Measurements from ENCODE around the gene ARPC2.

- TF ChIP-seq, protein P1, sequence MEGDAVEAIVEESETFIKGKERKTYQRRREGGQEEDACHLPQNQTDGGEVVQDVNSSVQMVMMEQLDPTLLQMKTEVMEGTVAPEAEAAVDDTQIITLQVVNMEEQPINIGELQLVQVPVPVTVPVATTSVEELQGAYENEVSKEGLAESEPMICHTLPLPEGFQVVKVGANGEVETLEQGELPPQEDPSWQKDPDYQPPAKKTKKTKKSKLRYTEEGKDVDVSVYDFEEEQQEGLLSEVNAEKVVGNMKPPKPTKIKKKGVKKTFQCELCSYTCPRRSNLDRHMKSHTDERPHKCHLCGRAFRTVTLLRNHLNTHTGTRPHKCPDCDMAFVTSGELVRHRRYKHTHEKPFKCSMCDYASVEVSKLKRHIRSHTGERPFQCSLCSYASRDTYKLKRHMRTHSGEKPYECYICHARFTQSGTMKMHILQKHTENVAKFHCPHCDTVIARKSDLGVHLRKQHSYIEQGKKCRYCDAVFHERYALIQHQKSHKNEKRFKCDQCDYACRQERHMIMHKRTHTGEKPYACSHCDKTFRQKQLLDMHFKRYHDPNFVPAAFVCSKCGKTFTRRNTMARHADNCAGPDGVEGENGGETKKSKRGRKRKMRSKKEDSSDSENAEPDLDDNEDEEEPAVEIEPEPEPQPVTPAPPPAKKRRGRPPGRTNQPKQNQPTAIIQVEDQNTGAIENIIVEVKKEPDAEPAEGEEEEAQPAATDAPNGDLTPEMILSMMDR (conservative IDR thresholded peaks at IDR 0.05) = no peak
- no peak for TF ChIP-seq ZFX (IDR thresholded peaks at IDR 0.05)
These were observed 55.0 kb downstream of the ARPC2 start for GRCh38 chr2:218271865-218272530.
